Trophoblast cell (in vitro differentiated cells and primary cell): ENCODE measurements around the gene DCC.

ENCODE experiments used
- DNase-seq, 2 donors: peaks; one replicate each; pipeline ENCODE4 v3.0.0-alpha.2; 2016
- H2AFZ ChIP-seq: 2 replicates; pipeline ENCODE4 v1.6.1; 2013; ENCODE audit warnings: low read length, moderate library complexity, mild to moderate bottlenecking; ENCODE audit not compliant: insufficient read depth, poor library complexity
- H2AK5ac ChIP-seq: 2 replicates; pipeline ENCODE4 v1.6.1; 2013; ENCODE audit warnings: mild to moderate bottlenecking, low read length
- H2BK120ac ChIP-seq: 2 replicates; pipeline ENCODE4 v1.6.1; 2013; ENCODE audit warnings: low read length, mild to moderate bottlenecking, moderate library complexity; ENCODE audit not compliant: insufficient read depth, poor library complexity
- H2BK12ac ChIP-seq: 2 replicates; pipeline ENCODE4 v1.6.1; 2013; ENCODE audit warnings: mild to moderate bottlenecking, low read length, moderate library complexity
- H2BK5ac ChIP-seq: 2 replicates; pipeline ENCODE4 v1.6.1; 2013; ENCODE audit warnings: low read length, low read depth, moderate library complexity, mild to moderate bottlenecking; ENCODE audit not compliant: poor library complexity
- H3K14ac ChIP-seq: 2 replicates; pipeline ENCODE4 v1.6.1; 2013; ENCODE audit warnings: mild to moderate bottlenecking, low read length
- H3K18ac ChIP-seq: 2 replicates; pipeline ENCODE4 v1.6.1; 2013; ENCODE audit warnings: mild to moderate bottlenecking, low read length
- H3K23ac ChIP-seq: 2 replicates; pipeline ENCODE4 v1.6.1; 2013; ENCODE audit warnings: low read length
- H3K27ac ChIP-seq: 2 replicates; pipeline ENCODE4 v1.5.1; 2013; ENCODE audit warnings: low read depth, mild to moderate bottlenecking, inconsistent platforms, low read length, moderate library complexity
- H3K27me3 ChIP-seq: 2 replicates; pipeline ENCODE4 v1.6.1; 2013; ENCODE audit warnings: inconsistent platforms, mild to moderate bottlenecking, low read length, moderate library complexity; ENCODE audit not compliant: insufficient read depth
- H3K36me3 ChIP-seq, 2 experiments: 1 replicate in 1 of 2; 2 replicates in 1 of 2; pipeline ENCODE4 v1.6.1; 2013; ENCODE audit warnings: low read length in 2 of 2, mild to moderate bottlenecking in 2 of 2, moderate library complexity in 1 of 2; ENCODE audit not compliant: insufficient read depth in 2 of 2, control insufficient read depth in 1 of 2
- H3K4ac ChIP-seq: 2 replicates; pipeline ENCODE4 v1.6.1; 2013; ENCODE audit warnings: low read depth, mild to moderate bottlenecking, low read length, moderate library complexity
- H3K4me1 ChIP-seq, 2 experiments: 1 replicate in 1 of 2; 2 replicates in 1 of 2; pipeline ENCODE4 v1.6.1; 2013; ENCODE audit warnings: low read length in 2 of 2, mild to moderate bottlenecking in 2 of 2, moderate library complexity in 1 of 2; ENCODE audit not compliant: insufficient read depth in 2 of 2, control insufficient read depth in 1 of 2
- H3K4me2 ChIP-seq: 2 replicates; pipeline ENCODE4 v1.6.1; 2013; ENCODE audit warnings: inconsistent platforms, mild to moderate bottlenecking, low read length, moderate library complexity
- H3K4me3 ChIP-seq: 2 replicates; pipeline ENCODE4 v1.5.1; 2013; ENCODE audit warnings: mild to moderate bottlenecking, low read depth, low read length, inconsistent platforms
- H3K79me1 ChIP-seq: one replicate; pipeline ENCODE4 v1.6.1; 2013; ENCODE audit warnings: low read length
- H3K79me2 ChIP-seq: 2 replicates; pipeline ENCODE4 v1.6.1; 2013; ENCODE audit warnings: low read length, mild to moderate bottlenecking; ENCODE audit not compliant: control insufficient read depth, insufficient read depth, poor library complexity
- H3K9ac ChIP-seq: 2 replicates; pipeline ENCODE4 v1.6.1; 2013; ENCODE audit warnings: mild to moderate bottlenecking, low read length
- H3K9me3 ChIP-seq: 2 replicates; pipeline ENCODE4 v1.6.1; 2013; ENCODE audit warnings: low read depth, mild to moderate bottlenecking, control low read depth, inconsistent platforms, low read length; ENCODE audit not compliant: insufficient read depth
- H4K12ac ChIP-seq: 2 replicates; pipeline ENCODE4 v1.6.1; 2013; ENCODE audit warnings: low read depth, mild to moderate bottlenecking, low read length, moderate library complexity
- H4K8ac ChIP-seq: 2 replicates; pipeline ENCODE4 v1.6.1; 2013; ENCODE audit warnings: low read depth, mild to moderate bottlenecking, low read length, moderate library complexity
- H4K91ac ChIP-seq: one replicate; pipeline ENCODE4 v1.6.1; 2013; ENCODE audit warnings: low read depth, mild to moderate bottlenecking, low read length, moderate library complexity
- WGBS: extraction: QIAGEN DNeasy Blood & Tissue Kit; methylation state at CpG from one replicate; pipeline ENCODE4 v1.1.7; 2013; ENCODE audit warnings: missing lambda C conversion rate; ENCODE audit not compliant: insufficient read length, insufficient coverage; ENCODE audit errors: extremely low coverage; 5-methylcytosine and 5-hydroxymethylcytosine counted together

DCC gene

GRCh38 chr18:53165770-53166169 is 825.8 kb downstream of the DCC start:
- H2BK120ac ChIP-seq, result no peak overlapping the region
- no peaks in the 10 kb centered on the region for H3K79me2 ChIP-seq
- no peak overlapping the region for H3K4ac ChIP-seq
- H3K23ac ChIP-seq, result no peak overlapping the region
- no peak overlapping the region for H4K12ac ChIP-seq
- no peak overlapping the region for H2BK12ac ChIP-seq
- H3K79me1 ChIP-seq, result no peaks in the 10 kb centered on the region
- no peaks in the 10 kb centered on the region for H3K36me3 ChIP-seq
- H4K8ac ChIP-seq, result no peak overlapping the region
- H4K91ac ChIP-seq, result no peak overlapping the region
- H3K9ac ChIP-seq, result no peak overlapping the region
- no peak overlapping the region for H2BK5ac ChIP-seq
- H3K9me3 ChIP-seq, result no peaks in the 10 kb centered on the region
- no peaks in the 10 kb centered on the region for H3K4me1 ChIP-seq
- no peak overlapping the region for H3K4me2 ChIP-seq
- H3K14ac ChIP-seq, result no peak overlapping the region
- H3K27me3 ChIP-seq, result no peaks in the 10 kb centered on the region
- no peak overlapping the region for H3K18ac ChIP-seq
- H3K4me3 ChIP-seq, result no peak overlapping the region
- DNase-seq, result no peak
- no peak overlapping the region for H2AK5ac ChIP-seq
- H3K27ac ChIP-seq, result no peak overlapping the region
- H2AFZ ChIP-seq, result no peak overlapping the region
- no CpG with 5 or more reads among the region's 1 CpG for WGBS

- Histone ChIP-seq H3K79me2 (no peaks in the 10 kb centered on the region), H3K27me3 (no peaks in the 10 kb centered on the region)
- no CpG with 5 or more reads among the region's 5 CpGs for WGBS
Measured at GRCh38 chr18:53169346-53169745, 829.3 kb downstream of the DCC start.

GRCh38 chr18:53191634-53192033 is 851.6 kb downstream of the DCC start:
- no peaks in the 10 kb centered on the region for H3K27me3 ChIP-seq
- H3K9ac ChIP-seq, result no peak overlapping the region
- no peak overlapping the region for H3K4me2 ChIP-seq
- H3K9me3 ChIP-seq, result no peaks in the 10 kb centered on the region
- H3K36me3 ChIP-seq, result no peaks in the 10 kb centered on the region
- no peak overlapping the region for H3K14ac ChIP-seq
- no peaks in the 10 kb centered on the region for H3K79me1 ChIP-seq
- H3K18ac ChIP-seq, result no peak overlapping the region
- no peak overlapping the region for H2AFZ ChIP-seq
- H2AK5ac ChIP-seq, result no peak overlapping the region
- H2BK12ac ChIP-seq, result no peak overlapping the region
- H4K12ac ChIP-seq, result no peak overlapping the region
- no peak overlapping the region for H3K4ac ChIP-seq
- no peak overlapping the region for H3K23ac ChIP-seq
- no peak overlapping the region for H3K27ac ChIP-seq
- no peaks in the 10 kb centered on the region for H3K4me1 ChIP-seq
- H3K79me2 ChIP-seq, result no peaks in the 10 kb centered on the region
- DNase-seq, result no peak
- H3K4me3 ChIP-seq, result no peak overlapping the region
- no peak overlapping the region for H2BK120ac ChIP-seq
- H2BK5ac ChIP-seq, result no peak overlapping the region
- WGBS, result no CpG with 5 or more reads among the region's 3 CpGs
- no peak overlapping the region for H4K91ac ChIP-seq
- H4K8ac ChIP-seq, result no peak overlapping the region

More at GRCh38 chr18:53169346-53169745, 829.3 kb downstream of the DCC start:
- Histone ChIP-seq H3K18ac (no peak overlapping the region), H3K27ac (no peak overlapping the region), H3K4ac (no peak overlapping the region), H3K14ac (no peak overlapping the region), H4K12ac (no peak overlapping the region), H2BK12ac (no peak overlapping the region), H3K9ac (no peak overlapping the region), H2AFZ (no peak overlapping the region), H2AK5ac (no peak overlapping the region), H4K8ac (no peak overlapping the region), H2BK5ac (no peak overlapping the region), H3K4me2 (no peak overlapping the region), H3K4me3 (no peak overlapping the region), H3K36me3 (no peaks in the 10 kb centered on the region), H3K4me1 (no peaks in the 10 kb centered on the region), H4K91ac (no peak overlapping the region), H3K9me3 (no peaks in the 10 kb centered on the region), H2BK120ac (no peak overlapping the region), H3K23ac (no peak overlapping the region), H3K79me1 (no peaks in the 10 kb centered on the region)
- DNase-seq, result no peak

GRCh38 chr18:53193870-53194269 is 853.9 kb downstream of the DCC start:
- H3K4me2 ChIP-seq, result no peak overlapping the region
- H2AFZ ChIP-seq, result no peak overlapping the region
- no peaks in the 10 kb centered on the region for H3K79me2 ChIP-seq
- no peak overlapping the region for H3K18ac ChIP-seq
- no peak overlapping the region for H3K14ac ChIP-seq
- H3K4ac ChIP-seq, result no peak overlapping the region
- no peaks in the 10 kb centered on the region for H3K27me3 ChIP-seq
- no peak overlapping the region for H3K4me3 ChIP-seq
- no peak for DNase-seq
- no peak overlapping the region for H4K8ac ChIP-seq
- no peaks in the 10 kb centered on the region for H3K9me3 ChIP-seq
- no peak overlapping the region for H4K91ac ChIP-seq
- no peak overlapping the region for H3K27ac ChIP-seq
- no peaks in the 10 kb centered on the region for H3K4me1 ChIP-seq
- no peak overlapping the region for H2BK12ac ChIP-seq
- H2BK5ac ChIP-seq, result no peak overlapping the region
- no peak overlapping the region for H2BK120ac ChIP-seq
- no peaks in the 10 kb centered on the region for H3K79me1 ChIP-seq
- no peak overlapping the region for H4K12ac ChIP-seq
- H3K36me3 ChIP-seq, result no peaks in the 10 kb centered on the region
- no peak overlapping the region for H3K9ac ChIP-seq
- no peak overlapping the region for H3K23ac ChIP-seq
- no peak overlapping the region for H2AK5ac ChIP-seq

- no peak for DNase-seq
- no peak overlapping the region for H3K23ac ChIP-seq
- H3K4me1 ChIP-seq, result no peaks in the 10 kb centered on the region
- H3K79me2 ChIP-seq, result no peaks in the 10 kb centered on the region
- no peaks in the 10 kb centered on the region for H3K36me3 ChIP-seq
- H3K9me3 ChIP-seq, result no peaks in the 10 kb centered on the region
- H3K27ac ChIP-seq, result no peak overlapping the region
- H3K27me3 ChIP-seq, result no peaks in the 10 kb centered on the region
- H3K18ac ChIP-seq, result no peak overlapping the region
- no peak overlapping the region for H3K4me2 ChIP-seq
- no peak overlapping the region for H4K91ac ChIP-seq
- no peak overlapping the region for H2BK12ac ChIP-seq
- no peak overlapping the region for H4K12ac ChIP-seq
- no peaks in the 10 kb centered on the region for H3K79me1 ChIP-seq
- no peak overlapping the region for H3K9ac ChIP-seq
- no peak overlapping the region for H3K14ac ChIP-seq
- H3K4ac ChIP-seq, result no peak overlapping the region
- no peak overlapping the region for H2AK5ac ChIP-seq
- H2BK5ac ChIP-seq, result no peak overlapping the region
- no peak overlapping the region for H2BK120ac ChIP-seq
- H3K4me3 ChIP-seq, result no peak overlapping the region
- H2AFZ ChIP-seq, result no peak overlapping the region
- no peak overlapping the region for H4K8ac ChIP-seq
Measured at GRCh38 chr18:53219853-53220252, 879.9 kb downstream of the DCC start.
